ENCODE measurements around the gene C20orf144. TPM values are rescaled to one million over a fixed set of nuclear protein-coding genes. Genes with fewer than 3 reads are reported as not detected.

C20orf144 gene
- total RNA-seq, 1 experiment from 2014 or later = not detected

DNA sequence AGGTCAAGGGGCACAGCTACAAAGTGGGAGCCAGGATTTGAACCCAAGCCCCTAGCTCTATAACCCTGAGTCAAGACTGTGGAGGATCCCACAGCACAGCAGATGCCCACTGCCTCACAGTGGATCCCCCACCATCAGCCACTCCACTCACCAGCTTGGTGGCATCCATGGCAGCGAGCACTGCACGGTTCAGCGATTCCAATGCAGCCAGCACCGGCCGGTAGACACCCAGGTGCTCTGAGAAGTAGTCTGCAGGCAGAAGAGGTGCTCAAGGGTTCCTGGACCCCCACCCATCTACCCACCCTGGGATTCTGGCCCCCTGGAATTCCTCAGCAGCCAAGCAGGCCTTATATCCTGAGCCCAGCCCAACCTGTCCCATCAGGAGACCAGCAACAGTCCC is 7.1 kb downstream of the C20orf144 start:
- Histone ChIP-seq H3K4me2 (ENCODE audit: low read length) (no peak overlapping the region), H3K4me3 (ENCODE audit: low read length) (no peak overlapping the region), H3K9me2 (replicated peaks; ENCODE audit: low read length) (no peaks in the 10 kb centered on the region), H3K27ac (ENCODE audit: low read length) (no peak overlapping the region), H3K9ac (ENCODE audit: low read length) (no peak overlapping the region), H3F3A (ENCODE audit: low read length, unreplicated experiment) (no peaks in the 10 kb centered on the region), H3K4me1 (ENCODE audit: insufficient read depth, low read length) (peaks cover 25% of the 10 kb centered on the region; the same call in 1 of the 2 replicates), H2AFZ (ENCODE audit: low read length) (no peak overlapping the region), H3K27me3 (ENCODE audit: low read length) (no peaks in the 10 kb centered on the region), H4K20me1 (ENCODE audit: low read length) (no peaks in the 10 kb centered on the region), H3K9me3 (ENCODE audit: low read length) (no peaks in the 10 kb centered on the region), H3K36me3 (ENCODE audit: low read depth, low read length) (peaks cover 14% of the 10 kb centered on the region; the same call in 1 of the 2 replicates), H3K79me2 (ENCODE audit: low read length) (peaks cover 31% of the 10 kb centered on the region)
- CTCF ChIA-PET = no interaction called here
- TF ChIP-seq, protein P1, sequence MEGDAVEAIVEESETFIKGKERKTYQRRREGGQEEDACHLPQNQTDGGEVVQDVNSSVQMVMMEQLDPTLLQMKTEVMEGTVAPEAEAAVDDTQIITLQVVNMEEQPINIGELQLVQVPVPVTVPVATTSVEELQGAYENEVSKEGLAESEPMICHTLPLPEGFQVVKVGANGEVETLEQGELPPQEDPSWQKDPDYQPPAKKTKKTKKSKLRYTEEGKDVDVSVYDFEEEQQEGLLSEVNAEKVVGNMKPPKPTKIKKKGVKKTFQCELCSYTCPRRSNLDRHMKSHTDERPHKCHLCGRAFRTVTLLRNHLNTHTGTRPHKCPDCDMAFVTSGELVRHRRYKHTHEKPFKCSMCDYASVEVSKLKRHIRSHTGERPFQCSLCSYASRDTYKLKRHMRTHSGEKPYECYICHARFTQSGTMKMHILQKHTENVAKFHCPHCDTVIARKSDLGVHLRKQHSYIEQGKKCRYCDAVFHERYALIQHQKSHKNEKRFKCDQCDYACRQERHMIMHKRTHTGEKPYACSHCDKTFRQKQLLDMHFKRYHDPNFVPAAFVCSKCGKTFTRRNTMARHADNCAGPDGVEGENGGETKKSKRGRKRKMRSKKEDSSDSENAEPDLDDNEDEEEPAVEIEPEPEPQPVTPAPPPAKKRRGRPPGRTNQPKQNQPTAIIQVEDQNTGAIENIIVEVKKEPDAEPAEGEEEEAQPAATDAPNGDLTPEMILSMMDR (conservative IDR thresholded peaks at IDR 0.05; ENCODE audit: low read depth, low read length) = no peak
- no peak for TF ChIP-seq EZH2 (IDR thresholded peaks at IDR 0.05; ENCODE audit: low read length, unreplicated experiment)
- TF ChIP-seq EZH2phosphoT487 (IDR thresholded peaks at IDR 0.05; ENCODE audit: borderline replicate concordance, low read length) = no peak
- POLR2A ChIA-PET (ENCODE audit: unreplicated experiment) = no interaction called here
- BruUV-seq (replicated peaks) = no TSS peak
- ATAC-seq (no peak), DNase-seq (no peak)
- intact Hi-C loops (cut with micrococcal nuclease) = loop anchor here (5.0 kb wide), 1 partner anchor 212 kb away; no protein-coding TSS in a partner anchor

DNA sequence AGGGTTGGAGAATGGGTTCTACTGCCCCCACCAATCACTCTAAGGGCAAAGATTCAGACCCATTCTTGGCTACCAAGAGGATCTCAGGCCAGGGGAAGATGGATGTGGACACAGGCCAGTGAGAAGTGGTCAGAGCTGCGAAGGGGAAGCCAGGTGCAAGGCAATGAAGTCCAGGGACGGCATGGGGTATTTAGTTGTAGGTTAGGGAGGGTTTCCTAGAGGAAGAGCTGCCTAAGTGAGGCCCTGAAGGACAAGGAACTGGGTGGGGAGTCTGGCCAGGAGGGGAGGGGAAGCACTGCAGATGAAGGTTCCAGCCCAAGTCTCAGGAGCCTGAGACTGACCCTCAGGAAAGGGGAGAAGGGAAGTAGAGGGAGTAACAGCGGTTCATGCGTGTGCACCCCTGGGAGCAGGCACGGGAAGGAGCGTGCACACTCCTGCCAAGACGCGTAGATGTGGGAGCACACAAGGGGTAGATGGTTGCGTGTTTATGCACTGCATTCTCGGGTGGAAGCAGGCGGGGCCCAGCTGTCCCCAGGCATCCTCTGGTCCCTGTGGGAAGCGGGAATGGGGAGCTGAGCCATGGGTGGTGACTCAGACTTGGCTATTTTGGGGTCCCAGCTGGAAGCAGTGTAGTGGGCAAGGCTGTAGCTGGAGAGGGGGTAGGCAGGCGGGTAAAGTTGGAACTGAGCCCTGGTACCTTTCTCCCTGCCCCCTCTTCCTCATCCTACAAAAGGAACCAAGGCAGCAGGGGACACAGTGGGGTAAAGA is 7.9 kb downstream of the C20orf144 start:
- no peaks in the 10 kb centered on the region for H3K9me2 ChIP-seq (replicated peaks; ENCODE audit: low read length)
- peaks cover 29% of the 10 kb centered on the region for H3K4me1 ChIP-seq (ENCODE audit: insufficient read depth, low read length)
- no TSS peak for BruUV-seq (replicated peaks)
- no peak overlapping the region for H2AFZ ChIP-seq (ENCODE audit: low read length)
- no peaks in the 10 kb centered on the region for H3K27me3 ChIP-seq (ENCODE audit: low read length)
- no peaks in the 10 kb centered on the region for H3K9me3 ChIP-seq (ENCODE audit: low read length)
- ATAC-seq (no peak), DNase-seq (no peak)
- intact Hi-C loops (cut with micrococcal nuclease) = loop anchor here (5.0 kb wide), 2 partner anchors 62 to 213 kb away; partner anchors contain the start of gene ZNF341
- no peak overlapping the region for H3K27ac ChIP-seq (ENCODE audit: low read length)
- TF ChIP-seq EZH2phosphoT487 (IDR thresholded peaks at IDR 0.05; ENCODE audit: borderline replicate concordance, low read length) (no peak), EZH2 (IDR thresholded peaks at IDR 0.05; ENCODE audit: low read length, unreplicated experiment) (no peak)
- TF ChIP-seq, protein P1 (conservative IDR thresholded peaks at IDR 0.05; ENCODE audit: low read depth, low read length) = no peak
- H3K9ac ChIP-seq (ENCODE audit: low read length) = no peak overlapping the region
- H3K36me3 ChIP-seq (ENCODE audit: low read depth, low read length) = peaks cover 14% of the 10 kb centered on the region; the same call in 1 of the 2 replicates
- CTCF ChIA-PET = no interaction called here
- H3K4me3 ChIP-seq (ENCODE audit: low read length) = no peak overlapping the region
- H3F3A ChIP-seq (ENCODE audit: low read length, unreplicated experiment) = peaks cover under 1% of the 10 kb centered on the region
- POLR2A ChIA-PET (ENCODE audit: unreplicated experiment) = no interaction called here
- no peaks in the 10 kb centered on the region for H4K20me1 ChIP-seq (ENCODE audit: low read length)
- no peak overlapping the region for H3K4me2 ChIP-seq (ENCODE audit: low read length)
- peaks cover 31% of the 10 kb centered on the region for H3K79me2 ChIP-seq (ENCODE audit: low read length)

All from PC-3 (cell line).